NCI-H748 treated with DMSO at 0.1 percent for 48 hours (cell line): ENCODE measurements around the gene VPS9D1.
"Not testable (repeated sequence)": the region's sequence is repeated elsewhere in the genome, so short reads cannot be mapped to it uniquely, and the experiment has no call there.

ENCODE experiments used
- DNase-seq: peaks from one replicate; lab custom pipeline; 2025; lab: John Stamatoyannopoulos, UW

The VPS9D1 gene

DNA sequence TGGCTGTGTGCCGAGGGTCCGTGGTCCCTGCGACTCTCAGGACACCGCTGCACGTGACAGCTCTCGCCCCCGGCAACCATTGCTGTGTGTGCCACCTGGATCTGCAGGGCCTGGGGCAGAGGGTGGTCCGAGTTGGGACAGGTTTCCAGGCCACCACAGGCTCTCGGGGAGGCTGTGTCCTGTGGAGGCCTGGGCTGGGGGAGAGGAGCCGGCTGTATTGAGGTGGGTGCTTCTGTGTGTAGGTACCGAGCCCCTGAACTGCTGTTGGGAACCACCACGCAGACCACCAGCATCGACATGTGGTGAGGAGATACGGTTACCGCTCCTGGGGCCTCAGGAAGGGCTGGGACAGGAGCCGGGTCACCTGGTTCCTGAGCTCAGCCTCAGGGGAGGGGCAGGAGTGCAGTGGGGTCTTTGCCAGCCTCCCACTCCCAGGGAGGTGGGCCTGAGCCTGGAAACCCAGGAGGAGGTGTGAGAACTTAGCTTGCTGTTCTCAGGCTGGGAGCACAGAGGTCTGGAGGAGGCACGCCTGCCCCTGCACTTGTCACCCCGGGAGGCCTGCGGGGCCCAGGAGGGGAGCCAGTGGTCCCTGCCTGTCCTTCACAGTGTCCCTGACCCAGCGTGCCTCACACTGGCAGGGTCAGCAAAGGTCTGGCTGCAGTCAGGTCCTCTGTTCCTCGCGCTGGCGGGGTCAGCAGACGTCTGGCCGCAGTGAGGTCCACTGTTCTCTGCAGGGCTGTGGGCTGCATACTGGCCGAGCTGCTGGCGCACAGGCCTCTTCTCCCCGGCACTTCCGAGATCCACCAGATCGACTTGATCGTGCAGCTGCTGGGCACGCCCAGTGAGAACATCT, 26.5 kb downstream of the VPS9D1 start:
- no peak for DNase-seq

DNA sequence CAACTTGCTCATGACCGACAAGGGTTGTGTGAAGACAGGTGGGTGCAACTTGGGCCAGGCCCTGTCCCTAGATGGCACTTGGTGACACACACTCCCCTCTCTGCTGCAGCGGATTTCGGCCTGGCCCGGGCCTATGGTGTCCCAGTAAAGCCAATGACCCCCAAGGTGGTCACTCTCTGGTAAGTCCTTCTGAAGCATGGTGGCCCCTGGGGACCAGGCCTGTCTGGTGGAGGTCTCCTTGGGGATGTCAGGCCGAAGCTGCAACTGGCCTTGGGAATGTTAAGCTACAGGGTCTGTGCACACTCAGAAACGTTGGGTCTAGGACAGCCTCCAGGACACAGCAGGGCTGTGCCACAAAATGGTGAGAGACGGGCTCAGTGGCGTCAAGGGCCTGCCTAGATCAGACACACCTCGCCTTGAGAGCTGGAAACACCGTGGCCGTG, 27.4 kb downstream of the VPS9D1 start:
- DNase-seq = no peak

DNA sequence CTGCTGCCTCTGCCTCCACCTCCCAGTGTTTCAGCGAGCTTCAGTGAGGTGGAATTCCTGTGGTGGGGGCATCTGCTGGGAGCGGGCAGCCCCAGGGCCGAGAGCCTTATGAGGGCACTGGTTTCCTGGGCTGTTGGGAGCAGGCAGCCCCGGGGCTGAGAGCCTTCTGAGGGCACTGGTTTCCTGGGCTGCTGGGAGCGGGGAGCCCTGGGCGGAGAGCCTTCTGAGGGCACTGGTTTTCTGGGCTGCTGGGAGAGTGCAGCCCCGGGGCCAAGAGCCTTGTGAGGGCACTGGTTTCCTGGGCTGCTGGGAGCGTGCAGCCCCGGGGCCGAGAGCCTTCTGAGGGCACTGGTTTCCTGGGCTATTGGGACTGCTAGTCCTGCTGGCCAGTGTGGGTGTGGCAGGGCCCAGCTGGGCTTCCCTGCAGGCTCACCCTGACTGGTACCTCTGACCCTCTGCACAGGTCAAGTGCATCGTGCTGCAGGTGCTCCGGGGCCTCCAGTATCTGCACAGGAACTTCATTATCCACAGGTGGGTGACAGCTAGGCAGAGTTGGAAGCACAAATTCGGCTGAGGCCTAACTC, 28.6 kb downstream of the VPS9D1 start:
- no peak for DNase-seq

DNA sequence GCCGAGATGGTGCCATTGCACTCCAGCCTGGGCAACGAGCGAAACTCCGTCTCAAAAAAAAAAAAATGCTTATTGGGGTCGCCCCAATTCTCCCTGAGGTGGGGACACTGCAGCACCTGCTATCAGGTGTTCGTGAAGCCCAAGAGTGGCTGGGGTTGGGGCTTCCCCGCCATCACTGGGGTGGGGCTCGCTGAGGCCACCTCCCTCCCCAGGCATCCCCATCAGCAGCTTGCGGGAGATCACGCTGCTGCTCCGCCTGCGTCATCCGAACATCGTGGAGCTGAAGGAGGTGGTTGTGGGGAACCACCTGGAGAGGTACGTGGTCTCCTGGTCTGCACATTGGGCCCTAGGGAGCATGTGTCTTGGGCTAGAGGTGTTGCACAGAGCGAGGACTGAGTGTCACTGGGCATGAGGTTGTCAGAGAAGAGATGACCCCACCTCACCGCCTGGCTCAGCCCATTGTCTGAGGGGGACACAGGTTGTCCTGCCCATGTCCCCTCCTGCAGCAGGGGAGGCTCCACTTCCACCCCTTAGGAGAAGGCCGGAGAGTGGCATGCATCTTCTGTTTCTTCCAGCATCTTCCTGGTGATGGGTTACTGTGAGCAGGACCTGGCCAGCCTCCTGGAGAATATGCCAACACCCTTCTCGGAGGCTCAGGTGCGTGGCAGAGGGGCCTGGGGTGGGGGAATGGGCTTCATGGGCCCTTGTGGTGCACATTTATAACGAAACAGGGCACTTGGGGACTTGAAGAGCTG, 29.3 kb downstream of the VPS9D1 start:
- no peak for DNase-seq

DNA sequence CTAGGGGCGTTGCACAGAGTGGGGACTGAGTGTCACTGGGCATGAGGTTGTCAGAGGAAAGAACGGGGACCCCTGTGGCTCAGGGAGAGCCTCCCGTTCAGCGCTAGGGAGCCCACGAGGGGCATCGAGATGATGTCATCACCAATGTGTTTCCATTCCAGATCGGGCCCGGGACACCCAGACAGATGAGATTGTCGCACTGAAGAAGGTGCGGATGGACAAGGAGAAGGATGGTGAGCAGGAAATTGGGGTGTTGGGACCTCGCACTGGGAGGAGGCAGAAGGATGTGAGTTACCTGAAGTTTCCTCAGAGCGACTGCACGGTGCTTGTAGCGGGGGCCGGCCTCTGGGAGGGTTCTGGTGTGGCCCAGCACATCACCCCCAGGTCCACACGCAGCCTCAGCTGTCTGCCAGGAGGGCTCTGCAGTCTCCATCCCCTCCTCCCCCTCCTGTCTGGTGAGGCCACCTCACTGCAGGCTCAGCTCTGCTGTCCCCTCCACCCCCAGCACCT, 30.3 kb downstream of the VPS9D1 start:
- DNase-seq = no peak

DNA sequence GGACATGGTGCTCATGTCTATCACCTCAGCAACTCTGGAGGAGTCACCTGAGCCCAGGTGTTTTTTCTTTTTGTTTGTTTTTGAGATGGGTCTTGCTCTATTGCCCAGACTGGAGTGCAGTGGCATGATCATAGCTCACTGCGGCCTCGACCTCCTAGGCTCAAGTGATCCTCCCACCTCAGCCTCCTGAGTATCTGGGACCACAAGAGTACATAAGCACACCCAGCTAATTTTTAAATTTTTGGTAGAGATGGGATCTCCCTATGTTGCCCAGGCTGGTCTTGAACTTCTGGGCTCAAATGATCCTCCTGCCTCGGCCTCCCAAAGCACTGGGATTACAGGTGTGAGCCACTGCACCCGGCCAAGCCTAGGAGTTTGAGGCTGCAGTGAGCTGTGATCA, 31.1 kb downstream of the VPS9D1 start:
- DNase-seq = not testable (repeated sequence)

DNA sequence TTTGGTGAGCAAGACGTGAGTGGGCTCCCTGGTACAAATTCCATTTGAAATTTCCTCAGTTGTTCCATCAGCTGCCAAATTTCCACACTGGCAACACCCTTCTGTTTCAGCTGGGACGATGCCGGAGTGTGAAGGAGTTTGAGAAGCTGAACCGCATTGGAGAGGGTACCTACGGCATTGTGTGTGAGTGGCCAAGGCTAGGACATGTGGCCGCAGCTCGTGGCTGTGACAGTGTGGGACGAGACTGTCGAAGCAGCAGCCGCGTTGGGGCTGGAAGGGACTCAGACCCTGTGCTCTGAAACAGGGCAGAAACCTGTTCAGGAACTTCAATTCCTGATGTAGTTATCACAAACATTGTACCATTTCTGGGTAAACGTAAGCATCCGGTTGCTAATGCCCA, 31.6 kb downstream of the VPS9D1 start:
- no peak for DNase-seq

DNA sequence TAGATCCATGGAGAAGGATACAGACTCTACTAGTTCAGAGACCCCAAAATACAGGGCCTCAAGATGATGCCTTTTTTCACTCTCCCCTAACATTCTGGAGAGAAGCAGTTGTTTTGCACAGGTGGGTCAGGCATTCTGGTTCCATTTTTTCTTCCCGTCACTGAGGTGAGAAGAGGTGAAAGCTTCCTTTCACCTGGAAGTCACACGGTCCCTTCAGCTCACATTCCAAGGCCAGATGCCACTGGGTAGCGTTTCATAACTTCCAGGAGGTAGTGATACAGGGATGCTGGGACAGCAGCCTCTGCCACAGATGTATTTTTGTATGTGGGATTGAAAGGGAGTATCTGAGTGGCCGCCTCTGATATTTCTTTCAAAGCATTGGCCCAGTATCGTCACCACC, 32.3 kb downstream of the VPS9D1 start:
- DNase-seq = no peak

DNA sequence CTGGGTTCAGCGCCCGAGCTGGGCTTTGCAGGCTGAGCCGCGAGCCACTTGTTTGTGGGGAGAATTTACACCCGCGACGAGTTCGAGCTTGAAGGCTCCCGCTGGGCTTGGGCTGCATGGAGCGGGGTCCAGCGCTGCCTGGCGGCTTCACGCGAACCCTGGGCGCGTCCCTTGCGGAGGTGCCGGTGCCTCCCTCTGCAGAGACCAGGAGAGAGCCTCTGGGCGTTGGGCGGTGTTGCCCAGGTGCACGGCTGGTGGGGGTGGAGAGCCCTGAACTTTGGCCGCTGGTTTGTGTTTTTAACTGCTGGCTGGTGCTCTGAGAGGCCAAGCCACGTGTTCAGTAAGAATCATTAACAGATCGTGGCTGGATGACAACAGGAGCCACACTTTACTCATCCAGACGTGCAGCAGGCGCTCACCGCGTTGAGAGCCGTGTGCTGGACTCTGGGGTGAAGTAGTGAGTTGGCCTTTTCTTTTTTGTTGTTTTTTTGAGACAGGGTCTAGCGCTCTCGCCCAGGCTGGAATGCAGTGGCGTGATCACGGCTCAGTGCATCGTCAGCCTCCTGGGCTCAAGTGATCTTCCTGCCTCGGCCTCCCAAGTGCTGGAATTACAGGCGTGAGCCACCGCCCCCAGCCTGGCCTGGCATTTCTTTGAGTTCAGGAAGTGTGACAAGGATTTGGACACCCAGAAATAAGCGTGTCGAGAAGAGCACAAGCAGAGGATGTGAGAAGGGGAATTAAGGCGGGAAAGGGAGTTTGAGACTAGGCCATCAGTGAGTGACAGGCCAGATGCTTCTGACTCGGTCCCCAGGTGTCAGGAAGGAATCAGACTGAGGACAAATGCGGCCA, 33.4 kb downstream of the VPS9D1 start:
- no peak for DNase-seq

DNA sequence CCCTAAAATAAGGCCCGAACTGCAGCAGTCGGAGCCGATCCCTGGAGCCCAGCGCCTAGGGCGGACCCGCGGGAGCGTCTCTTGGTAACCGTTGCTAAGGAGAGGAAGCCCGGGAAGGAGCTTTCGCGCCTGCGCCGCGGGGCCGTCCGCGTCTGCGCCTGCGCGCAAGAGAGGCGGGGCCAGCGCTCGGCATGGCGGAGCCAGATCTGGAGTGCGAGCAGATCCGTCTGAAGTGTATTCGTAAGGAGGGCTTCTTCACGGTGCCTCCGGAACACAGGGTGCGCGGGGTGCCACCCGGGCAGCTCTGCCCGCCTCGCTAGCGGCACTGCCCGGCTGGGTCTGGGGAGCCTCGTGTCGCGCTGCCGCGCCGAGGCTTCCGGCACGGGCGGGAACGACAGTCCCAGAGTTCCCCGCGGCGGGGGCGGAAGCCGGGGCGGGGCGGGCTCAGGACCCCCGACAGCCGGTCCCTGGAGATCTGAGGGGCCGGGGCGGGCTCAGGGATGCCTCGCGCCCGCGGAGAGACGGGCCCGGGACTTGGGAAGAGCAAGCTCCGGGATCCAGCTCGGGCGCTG, 34.1 kb downstream of the VPS9D1 start, which contains the start of gene CDK10:
CDK10 (plus strand) TSS at position 170 of the 572 bp plus-strand sequence; CDS start at position 192, 22 bp downstream.
- DNase-seq = peak; percentile 71

DNA sequence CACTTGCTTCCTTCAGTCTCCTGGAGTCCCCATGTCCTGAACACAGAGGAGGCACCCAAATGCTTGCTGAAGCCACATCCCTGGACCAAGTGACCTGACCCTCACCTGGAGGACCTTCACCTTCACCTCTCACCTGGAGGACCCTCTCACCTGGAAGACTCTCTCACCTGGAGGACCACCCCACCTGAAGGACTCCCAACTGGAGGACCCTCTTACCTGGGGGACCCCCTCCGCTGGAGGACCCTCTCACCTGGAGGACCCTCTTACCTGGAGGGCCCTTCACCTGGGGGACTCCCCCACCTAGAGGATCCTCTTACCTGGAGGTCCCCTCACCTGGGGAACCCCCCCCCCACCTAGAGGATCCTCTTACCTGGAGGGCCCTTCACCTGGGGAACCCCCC, 34.8 kb downstream of the VPS9D1 start:
- DNase-seq = no peak

DNA sequence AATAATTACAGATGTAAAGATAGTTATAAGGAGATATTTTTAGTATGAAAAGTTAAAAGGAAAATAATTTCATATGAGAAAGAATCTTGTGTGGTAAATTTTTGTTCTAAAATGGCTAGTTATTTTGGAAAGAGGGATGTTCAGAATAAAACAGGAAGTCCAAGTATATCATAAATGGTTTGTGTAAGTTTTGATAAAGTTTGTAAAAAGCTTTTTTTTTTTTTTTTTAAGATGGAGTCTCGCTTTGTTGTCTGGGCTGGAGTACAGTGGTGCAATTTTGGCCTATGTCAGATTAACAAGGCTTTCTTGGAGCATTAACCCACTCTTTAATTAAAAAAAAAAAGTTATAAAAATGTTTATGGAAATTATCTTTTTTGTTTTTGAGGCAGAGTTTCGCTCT, 42.4 kb downstream of the VPS9D1 start:
- DNase-seq = no peak

DNA sequence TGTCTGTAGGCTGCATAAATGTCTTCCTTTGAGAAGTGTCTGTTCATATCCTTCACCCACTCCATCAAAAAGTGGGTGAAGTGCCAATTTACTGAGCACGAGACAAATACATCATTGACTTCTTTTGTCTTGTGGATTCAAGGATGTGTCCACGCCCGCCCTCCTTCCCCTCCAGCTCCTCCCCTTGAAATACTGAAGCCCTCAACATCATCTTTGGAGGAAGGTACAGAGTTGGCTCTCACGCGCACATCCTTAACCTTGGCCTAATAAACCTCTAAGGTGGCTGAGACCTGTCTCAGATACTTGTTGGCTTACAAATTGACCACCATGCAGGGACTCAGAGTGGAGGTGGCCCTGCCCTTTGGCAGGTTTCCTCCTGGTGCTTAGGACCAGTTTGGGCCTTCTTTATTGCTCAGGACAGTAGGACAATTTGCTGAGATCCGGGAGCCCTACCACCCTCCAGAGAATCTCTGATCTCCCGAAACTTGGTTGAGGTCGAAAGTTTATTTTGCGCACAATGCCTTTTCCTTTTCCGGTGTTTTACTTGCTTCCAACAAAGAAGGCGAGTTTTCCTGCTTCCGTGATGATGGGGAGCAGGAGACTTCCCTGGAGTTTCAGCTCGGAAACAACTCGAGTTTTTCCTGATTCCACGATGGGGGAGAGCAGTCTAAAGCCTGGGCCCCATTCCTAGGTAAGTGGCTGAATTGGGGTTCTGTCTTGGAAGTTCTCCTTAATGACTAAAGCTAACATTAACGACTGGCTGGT, 48.3 kb downstream of the VPS9D1 start:
- no peak for DNase-seq

DNA sequence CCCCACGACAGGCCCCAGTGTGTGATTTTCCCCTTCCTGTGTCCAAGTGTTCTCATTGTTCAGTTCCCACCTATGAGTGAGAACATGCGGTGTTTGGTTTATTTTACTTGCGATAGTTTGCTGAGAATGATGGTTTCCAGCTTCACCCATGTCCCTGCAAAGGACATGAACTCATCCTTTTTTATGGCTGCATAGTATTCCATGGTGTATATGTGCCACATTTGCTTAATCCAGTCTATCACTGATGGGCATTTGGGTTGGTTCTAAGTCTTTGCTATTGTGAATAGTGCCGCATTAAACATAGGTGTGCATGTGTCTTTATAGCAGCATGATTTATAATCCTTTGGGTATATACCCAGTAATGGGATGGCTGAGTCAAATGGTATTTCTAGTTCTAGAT, 49.1 kb downstream of the VPS9D1 start:
- not testable (repeated sequence) for DNase-seq

DNA sequence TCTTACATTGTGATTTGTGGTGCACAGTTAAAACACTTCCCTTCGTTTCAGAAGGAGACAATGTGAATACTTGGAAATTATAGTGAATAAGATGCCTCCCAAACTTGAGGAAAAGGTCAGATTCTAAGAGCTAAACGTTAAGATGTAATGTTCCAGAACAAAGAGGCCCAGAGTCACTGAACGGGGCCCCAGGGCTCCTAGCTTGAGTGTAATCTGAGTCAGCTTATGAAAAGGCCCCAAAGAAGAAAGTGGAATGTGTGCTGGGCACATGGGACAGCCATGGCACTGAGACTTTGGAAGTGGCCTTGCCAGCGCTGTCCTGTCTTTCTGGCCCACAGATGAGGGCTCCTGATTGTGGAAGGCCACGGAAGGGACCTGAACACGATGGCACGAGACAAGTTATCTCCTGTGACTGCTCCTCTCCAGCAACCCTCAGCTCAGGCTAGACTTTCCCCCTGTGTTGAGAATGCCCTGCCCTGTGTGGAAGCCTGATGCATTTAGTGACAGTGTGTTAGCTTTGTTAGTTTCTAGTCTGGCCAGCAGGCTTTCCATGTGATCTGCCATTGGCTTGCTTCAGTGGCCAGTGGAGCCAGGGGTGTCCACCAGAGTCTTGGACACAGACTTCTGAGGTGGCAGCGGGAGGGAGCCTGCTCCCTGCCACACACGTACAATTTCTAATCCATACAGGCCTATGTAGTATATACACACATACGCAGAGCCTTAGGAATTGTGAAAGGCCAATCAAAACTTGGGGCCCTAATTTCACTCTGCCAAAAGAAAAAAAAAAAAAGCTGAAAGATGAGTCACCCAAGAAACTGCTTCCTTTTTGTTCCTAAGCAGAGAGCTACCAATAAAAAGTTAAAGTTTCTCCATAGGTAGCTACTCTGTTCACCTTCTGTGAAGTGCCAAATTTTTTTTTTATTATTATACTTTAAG, 49.9 kb downstream of the VPS9D1 start:
- DNase-seq = no peak

DNA sequence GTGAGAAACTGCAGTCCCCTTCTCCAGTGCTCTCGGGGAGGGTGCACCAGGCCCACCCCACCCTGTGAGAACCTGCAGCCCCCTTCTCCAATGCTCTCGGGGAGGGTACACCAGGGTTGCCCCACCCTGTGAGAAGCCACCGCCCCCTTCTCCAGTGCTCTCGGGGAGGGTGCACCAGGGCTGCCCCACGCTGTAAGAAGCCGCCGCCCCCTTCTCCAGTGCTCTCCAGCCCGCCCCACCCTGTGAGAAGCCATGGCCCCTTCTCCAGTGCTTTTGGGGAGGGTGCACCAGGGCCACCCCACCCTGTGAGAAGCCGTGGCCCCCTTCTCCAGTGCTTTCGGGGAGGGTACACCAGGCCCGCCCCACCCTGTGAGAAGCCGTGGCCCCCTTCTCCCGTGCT, 50.9 kb downstream of the VPS9D1 start:
- no peak for DNase-seq

DNA sequence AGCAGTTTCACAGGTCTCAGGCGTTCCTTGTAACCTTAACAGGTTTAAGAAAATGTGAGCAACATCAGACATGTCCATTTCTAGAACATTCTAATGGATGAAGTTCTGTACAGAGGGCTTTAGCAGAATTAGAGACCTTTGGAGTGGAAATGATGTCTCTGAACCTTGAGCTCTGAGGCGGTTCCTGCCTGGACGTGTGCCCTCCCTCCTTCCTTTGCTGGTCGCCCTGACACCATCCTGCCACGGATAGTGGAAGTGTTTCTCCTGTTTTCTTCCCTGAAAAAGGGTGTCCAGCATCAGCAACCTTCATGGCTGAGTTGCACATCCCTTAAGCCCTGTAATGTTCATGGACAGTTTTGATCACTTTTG, 51.9 kb downstream of the VPS9D1 start:
- DNase-seq = no peak

DNA sequence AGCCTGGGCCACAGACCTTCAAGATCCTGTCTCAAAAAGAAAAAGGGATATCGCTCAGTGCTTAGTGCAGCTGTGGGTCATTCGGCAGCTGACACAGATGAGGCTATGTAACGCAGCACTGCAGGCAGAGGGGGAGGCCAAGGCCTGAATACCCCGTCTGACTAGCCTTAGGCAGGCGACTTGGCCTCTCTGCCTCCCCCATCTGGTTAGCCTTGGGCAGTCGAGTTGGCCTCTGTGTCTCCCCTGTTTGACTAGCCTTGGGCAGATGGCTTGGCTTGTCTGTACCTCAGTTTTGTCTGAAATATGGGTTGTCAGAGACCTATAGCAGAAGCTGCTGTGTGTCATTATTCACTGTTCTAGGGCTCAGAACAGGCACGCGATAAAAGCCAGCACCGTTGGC, 53.1 kb downstream of the VPS9D1 start:
- DNase-seq = no peak

DNA sequence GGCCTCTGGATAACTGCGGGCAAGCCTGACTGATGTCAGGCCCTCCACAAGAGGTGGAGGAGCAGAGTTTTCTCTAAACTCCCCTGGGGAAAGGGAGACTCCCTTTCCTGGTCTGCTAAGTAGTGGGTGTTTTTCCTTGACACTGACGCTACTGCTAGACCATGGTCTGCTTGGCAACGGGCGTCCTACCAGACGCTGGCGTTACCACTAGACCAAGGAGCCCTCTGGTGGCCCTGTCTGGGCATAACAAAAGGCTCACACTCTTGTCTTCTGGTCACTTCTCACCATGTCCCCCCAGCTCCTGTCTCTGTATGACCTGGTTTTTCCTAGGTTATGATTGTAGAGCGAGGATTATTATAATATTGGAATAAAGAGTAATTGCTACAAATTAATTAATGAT, 53.7 kb downstream of the VPS9D1 start:
- DNase-seq = not testable (repeated sequence)
